ENCODE data around the gene CNOT10.

CNOT10 gene

DNA sequence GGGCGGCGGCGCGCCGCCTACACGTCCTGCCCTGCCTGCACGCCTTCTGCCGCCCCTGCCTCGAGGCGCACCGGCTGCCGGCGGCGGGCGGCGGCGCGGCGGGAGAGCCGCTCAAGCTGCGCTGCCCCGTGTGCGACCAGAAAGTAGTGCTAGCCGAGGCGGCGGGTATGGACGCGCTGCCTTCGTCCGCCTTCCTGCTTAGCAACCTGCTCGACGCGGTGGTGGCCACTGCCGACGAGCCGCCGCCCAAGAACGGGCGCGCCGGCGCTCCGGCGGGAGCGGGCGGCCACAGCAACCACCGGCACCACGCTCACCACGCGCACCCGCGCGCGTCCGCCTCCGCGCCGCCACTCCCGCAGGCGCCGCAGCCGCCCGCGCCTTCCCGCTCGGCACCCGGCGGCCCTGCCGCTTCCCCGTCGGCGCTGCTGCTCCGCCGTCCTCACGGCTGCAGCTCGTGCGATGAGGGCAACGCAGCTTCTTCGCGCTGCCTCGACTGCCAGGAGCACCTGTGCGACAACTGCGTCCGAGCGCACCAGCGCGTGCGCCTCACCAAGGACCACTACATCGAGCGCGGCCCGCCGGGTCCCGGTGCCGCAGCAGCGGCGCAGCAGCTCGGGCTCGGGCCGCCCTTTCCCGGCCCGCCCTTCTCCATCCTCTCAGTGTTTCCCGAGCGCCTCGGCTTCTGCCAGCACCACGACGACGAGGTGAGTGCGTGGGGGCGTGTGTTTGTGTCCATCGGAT, 133.4 kb downstream of the CNOT10 start:
- H3K9me3 ChIP-seq (ENCODE audit: insufficient read depth, low read length): no peaks in the 10 kb centered on the region
- TF ChIP-seq EZH2phosphoT487 (conservative IDR thresholded peaks at IDR 0.05; ENCODE audit: low read length): no peak
- TF ChIP-seq CTCF (IDR thresholded peaks at IDR 0.05; ENCODE audit: insufficient read depth, low read length, poor library complexity, severe bottlenecking): no peak
- no peaks in the 10 kb centered on the region for H3K9me2 ChIP-seq (replicated peaks; ENCODE audit: insufficient read depth, low read length)
- no peaks in the 10 kb centered on the region for H3K79me2 ChIP-seq (ENCODE audit: insufficient read depth, low read length)
- H3F3A ChIP-seq (ENCODE audit: insufficient read depth): no peaks in the 10 kb centered on the region
- H4K20me1 ChIP-seq (ENCODE audit: low read depth, low read length): no peaks in the 10 kb centered on the region
- no peak overlapping the region for H3K4me3 ChIP-seq (ENCODE audit: insufficient read depth, low read length, poor library complexity, severe bottlenecking)
- no peak overlapping the region for H2AFZ ChIP-seq (ENCODE audit: low read depth, low read length, severe bottlenecking)
- H3K9ac ChIP-seq (ENCODE audit: low read length): no peak overlapping the region
- H3K4me2 ChIP-seq (ENCODE audit: low read depth, low read length, poor library complexity, severe bottlenecking): no peak overlapping the region
- H3K36me3 ChIP-seq (ENCODE audit: low read length): no peaks in the 10 kb centered on the region
- H3K27me3 ChIP-seq (ENCODE audit: low read length): no peaks in the 10 kb centered on the region
- no peak overlapping the region for H3K27ac ChIP-seq (ENCODE audit: low read depth, low read length)

GRCh38 chr3:32818970-32819511, 134.1 kb downstream of the CNOT10 start:
- Histone ChIP-seq H3K27me3 (ENCODE audit: low read length) (no peaks in the 10 kb centered on the region), H3F3A (ENCODE audit: insufficient read depth) (no peaks in the 10 kb centered on the region), H3K79me2 (ENCODE audit: insufficient read depth, low read length) (no peaks in the 10 kb centered on the region), H4K20me1 (ENCODE audit: low read depth, low read length) (no peaks in the 10 kb centered on the region), H3K36me3 (ENCODE audit: low read length) (no peaks in the 10 kb centered on the region), H3K4me2 (ENCODE audit: low read depth, low read length, poor library complexity, severe bottlenecking) (no peak overlapping the region), H3K9ac (ENCODE audit: low read length) (no peak overlapping the region), H3K4me3 (ENCODE audit: insufficient read depth, low read length, poor library complexity, severe bottlenecking) (no peak overlapping the region), H3K9me3 (ENCODE audit: insufficient read depth, low read length) (no peaks in the 10 kb centered on the region), H3K9me2 (replicated peaks; ENCODE audit: insufficient read depth, low read length) (no peaks in the 10 kb centered on the region), H2AFZ (ENCODE audit: low read depth, low read length, severe bottlenecking) (no peak overlapping the region), H3K27ac (ENCODE audit: low read depth, low read length) (no peak overlapping the region)
- no peak for TF ChIP-seq EZH2phosphoT487 (conservative IDR thresholded peaks at IDR 0.05; ENCODE audit: low read length)
- TF ChIP-seq CTCF (IDR thresholded peaks at IDR 0.05; ENCODE audit: insufficient read depth, low read length, poor library complexity, severe bottlenecking): no peak

- no peaks in the 10 kb centered on the region for H3K9me2 ChIP-seq (replicated peaks; ENCODE audit: insufficient read depth, low read length)
- H3K36me3 ChIP-seq (ENCODE audit: low read length): no peaks in the 10 kb centered on the region
- no peaks in the 10 kb centered on the region for H3K27me3 ChIP-seq (ENCODE audit: low read length)
- H3K4me2 ChIP-seq (ENCODE audit: low read depth, low read length, poor library complexity, severe bottlenecking): no peak overlapping the region
- H3K9ac ChIP-seq (ENCODE audit: low read length): no peak overlapping the region
- no peak for TF ChIP-seq EZH2phosphoT487 (conservative IDR thresholded peaks at IDR 0.05; ENCODE audit: low read length)
- TF ChIP-seq CTCF (IDR thresholded peaks at IDR 0.05; ENCODE audit: insufficient read depth, low read length, poor library complexity, severe bottlenecking): no peak
- H3K79me2 ChIP-seq (ENCODE audit: insufficient read depth, low read length): no peaks in the 10 kb centered on the region
- no peak overlapping the region for H2AFZ ChIP-seq (ENCODE audit: low read depth, low read length, severe bottlenecking)
- no peaks in the 10 kb centered on the region for H3F3A ChIP-seq (ENCODE audit: insufficient read depth)
- no peaks in the 10 kb centered on the region for H3K9me3 ChIP-seq (ENCODE audit: insufficient read depth, low read length)
- H4K20me1 ChIP-seq (ENCODE audit: low read depth, low read length): no peaks in the 10 kb centered on the region
- H3K4me3 ChIP-seq (ENCODE audit: insufficient read depth, low read length, poor library complexity, severe bottlenecking): no peak overlapping the region
- no peak overlapping the region for H3K27ac ChIP-seq (ENCODE audit: low read depth, low read length)
Measured at GRCh38 chr3:32819551-32820348, 134.8 kb downstream of the CNOT10 start.
